Brain microvascular endothelial cell (primary cell): ENCODE measurements around the gene PLA2G2A.

Source experiments
- DNase-seq: peaks from one replicate; pipeline ENCODE4 v3.0.0-alpha.2; 2020
- H3K27ac ChIP-seq: fragments of 250-450 bp; sonication (Bioruptor Pico); 2 replicates; pipeline ENCODE4 v1.5.1; 2020; ENCODE audit warnings: mild to moderate bottlenecking, moderate library complexity
- H3K27me3 ChIP-seq: fragments of 250-450 bp; sonication (Bioruptor Pico); replicated peaks from 2 replicates; pipeline ENCODE4 v1.5.1; 2020; ENCODE audit warnings: mild to moderate bottlenecking
- H3K36me3 ChIP-seq: fragments of 250-450 bp; sonication (Bioruptor Pico); replicated peaks from 2 replicates; pipeline ENCODE4 v1.5.1; 2020; ENCODE audit warnings: mild to moderate bottlenecking
- H3K4me3 ChIP-seq: 2 replicates; pipeline ENCODE4 v1.5.1; 2011; ENCODE audit warnings: low read depth, mild to moderate bottlenecking, control low read depth, low read length, moderate library complexity
- in situ Hi-C: cut with HindIII; loops from 2 replicates; pipeline ENCODE4 v1.10.0; 2017; ENCODE audit warnings: low sequenced_read_pairs, low pct_ligation_motif_present
- TF ChIP-seq, protein P1 (sequence below): IDR thresholded peaks from 2 replicates; pipeline ENCODE4 v1.5.1; 2011; ENCODE audit warnings: low read depth, mild to moderate bottlenecking, moderate library complexity, low read length, control low read depth, inconsistent platforms; ENCODE audit errors: missing control alignments

PLA2G2A gene

DNA sequence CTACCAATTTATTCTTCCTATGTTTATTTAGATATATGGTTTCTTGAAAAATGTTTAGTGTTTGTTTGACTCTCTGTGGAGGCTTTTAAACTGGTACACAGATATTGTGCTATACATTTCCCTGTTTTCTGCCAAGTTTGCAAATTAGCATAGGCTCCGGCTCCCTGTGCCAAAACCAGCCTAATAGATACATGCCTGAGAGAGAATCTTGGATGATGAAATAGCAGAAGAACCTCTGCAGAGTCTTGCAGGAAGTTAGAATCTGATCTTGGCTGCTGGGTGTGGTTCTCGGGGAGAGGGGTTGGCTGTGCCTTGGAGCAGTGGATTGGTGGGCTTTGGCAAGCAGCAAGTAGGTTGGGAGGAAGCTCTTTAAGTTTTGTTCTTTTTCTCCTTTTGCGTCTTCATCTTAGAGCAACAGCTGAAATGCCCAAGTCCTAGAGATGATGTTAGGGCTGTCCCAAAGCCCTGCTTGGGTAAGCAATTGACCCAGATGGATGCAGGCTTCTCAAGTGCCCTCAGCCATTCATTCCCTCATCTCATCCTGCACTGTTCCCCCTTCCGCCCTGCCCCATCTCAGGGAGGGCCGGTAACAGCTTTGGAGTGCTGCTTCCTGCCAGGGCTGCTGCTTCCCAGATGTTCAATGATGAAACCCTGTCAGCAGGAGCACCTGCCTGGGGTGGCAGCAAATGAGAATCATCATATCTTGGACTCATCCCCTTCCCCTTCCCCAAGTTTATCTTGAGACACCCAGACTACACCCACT, 9.3 kb downstream of the PLA2G2A start:
- Histone ChIP-seq H3K4me3 (no peak overlapping the region), H3K27me3 (no peaks in the 10 kb centered on the region), H3K27ac (no peak overlapping the region), H3K36me3 (no peaks in the 10 kb centered on the region)
- TF ChIP-seq, protein P1, sequence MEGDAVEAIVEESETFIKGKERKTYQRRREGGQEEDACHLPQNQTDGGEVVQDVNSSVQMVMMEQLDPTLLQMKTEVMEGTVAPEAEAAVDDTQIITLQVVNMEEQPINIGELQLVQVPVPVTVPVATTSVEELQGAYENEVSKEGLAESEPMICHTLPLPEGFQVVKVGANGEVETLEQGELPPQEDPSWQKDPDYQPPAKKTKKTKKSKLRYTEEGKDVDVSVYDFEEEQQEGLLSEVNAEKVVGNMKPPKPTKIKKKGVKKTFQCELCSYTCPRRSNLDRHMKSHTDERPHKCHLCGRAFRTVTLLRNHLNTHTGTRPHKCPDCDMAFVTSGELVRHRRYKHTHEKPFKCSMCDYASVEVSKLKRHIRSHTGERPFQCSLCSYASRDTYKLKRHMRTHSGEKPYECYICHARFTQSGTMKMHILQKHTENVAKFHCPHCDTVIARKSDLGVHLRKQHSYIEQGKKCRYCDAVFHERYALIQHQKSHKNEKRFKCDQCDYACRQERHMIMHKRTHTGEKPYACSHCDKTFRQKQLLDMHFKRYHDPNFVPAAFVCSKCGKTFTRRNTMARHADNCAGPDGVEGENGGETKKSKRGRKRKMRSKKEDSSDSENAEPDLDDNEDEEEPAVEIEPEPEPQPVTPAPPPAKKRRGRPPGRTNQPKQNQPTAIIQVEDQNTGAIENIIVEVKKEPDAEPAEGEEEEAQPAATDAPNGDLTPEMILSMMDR: no peak
- in situ Hi-C loops: no loop called here
- DNase-seq: no peak

DNA sequence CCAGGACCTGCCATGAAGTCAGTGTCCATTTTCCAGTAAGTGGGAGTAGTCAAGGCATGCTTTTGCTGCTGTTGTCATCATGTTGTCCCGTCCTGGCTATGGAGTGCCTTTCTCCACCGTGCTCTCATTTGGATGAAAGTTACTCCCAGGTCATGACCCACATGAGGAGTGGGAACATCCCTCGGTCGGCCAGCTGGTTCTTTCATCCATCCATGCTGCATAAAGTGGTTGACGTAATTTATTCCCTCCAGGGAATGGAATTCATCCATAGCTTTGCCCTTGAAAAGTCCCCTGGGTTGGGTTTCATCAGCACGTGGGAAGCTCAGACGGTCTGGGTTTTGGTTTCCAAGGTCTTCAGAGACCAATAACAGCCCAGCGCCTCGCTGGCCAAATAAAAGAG, 11.6 kb downstream of the PLA2G2A start:
- DNase-seq: no peak
- no peak overlapping the region for H3K27ac ChIP-seq
- H3K36me3 ChIP-seq: no peaks in the 10 kb centered on the region
- TF ChIP-seq, protein P1: no peak
- no peak overlapping the region for H3K4me3 ChIP-seq
- H3K27me3 ChIP-seq: no peaks in the 10 kb centered on the region
- in situ Hi-C loops: no loop called here

DNA sequence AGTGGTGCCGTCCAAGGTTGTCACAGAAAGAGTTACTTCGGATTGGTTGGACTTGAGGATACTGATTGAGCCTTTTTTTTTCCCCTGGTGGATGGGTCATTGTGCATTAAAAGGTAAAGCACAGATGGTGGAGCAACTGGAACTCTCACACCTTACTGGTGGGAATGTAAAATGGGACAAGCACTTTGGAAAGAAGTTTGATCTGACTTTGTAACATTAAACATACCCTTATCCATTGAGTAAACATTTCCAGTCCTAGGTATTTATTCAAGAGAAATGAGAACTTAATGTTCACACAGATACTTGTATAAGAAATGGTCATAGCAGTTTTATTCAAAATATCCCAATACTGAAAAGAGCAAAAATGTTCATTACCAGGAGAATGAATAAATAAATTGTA, 14.9 kb downstream of the PLA2G2A start:
- no peak for DNase-seq
- in situ Hi-C loops: no loop called here
- Histone ChIP-seq H3K4me3 (no peak overlapping the region), H3K27me3 (no peaks in the 10 kb centered on the region), H3K36me3 (no peaks in the 10 kb centered on the region), H3K27ac (no peak overlapping the region)
- TF ChIP-seq, protein P1: no peak

DNA sequence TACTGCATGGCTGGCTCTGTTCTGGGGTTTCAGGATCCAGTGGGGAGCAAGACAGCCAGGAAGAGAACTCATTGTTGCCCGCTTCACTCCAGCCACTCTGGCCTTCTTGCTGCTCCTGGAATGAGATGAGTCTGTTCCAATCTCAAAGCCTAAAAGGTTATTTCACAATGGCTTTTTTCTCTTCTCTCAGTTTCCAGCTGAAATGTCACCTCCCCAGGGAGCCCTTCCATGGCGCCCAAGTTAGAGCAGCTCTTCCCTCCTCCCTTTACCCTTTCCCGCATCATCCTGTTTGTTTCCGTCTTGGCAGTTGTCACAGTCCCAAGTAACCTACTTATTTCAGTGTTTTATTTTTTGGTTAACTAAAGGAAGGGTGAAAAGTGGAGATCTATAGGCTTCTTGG, 15.8 kb downstream of the PLA2G2A start:
- no peak overlapping the region for H3K27ac ChIP-seq
- in situ Hi-C loops: no loop called here
- H3K27me3 ChIP-seq: no peaks in the 10 kb centered on the region
- DNase-seq: no peak
- H3K4me3 ChIP-seq: no peak overlapping the region
- no peaks in the 10 kb centered on the region for H3K36me3 ChIP-seq
- TF ChIP-seq, protein P1: no peak

DNA sequence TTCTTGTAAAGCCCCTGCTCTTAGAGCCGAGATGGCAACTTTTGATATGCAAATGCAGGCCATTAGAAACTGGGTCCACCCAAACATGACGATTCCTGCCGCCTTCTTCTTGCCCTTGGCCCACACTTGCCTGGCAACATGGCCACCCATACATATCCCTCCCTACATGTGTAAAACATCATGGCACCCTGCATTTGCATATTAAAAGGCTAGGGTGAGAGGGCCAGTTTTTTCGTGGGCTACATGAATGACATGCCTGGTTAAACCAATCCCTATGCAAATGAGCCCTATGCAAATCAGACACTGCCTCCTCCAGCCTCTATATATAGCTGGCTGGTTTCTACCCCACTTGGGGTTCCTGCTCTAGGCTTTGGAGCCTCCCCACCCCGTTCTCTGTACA, 18.8 kb downstream of the PLA2G2A start:
- TF ChIP-seq, protein P1: no peak

DNA sequence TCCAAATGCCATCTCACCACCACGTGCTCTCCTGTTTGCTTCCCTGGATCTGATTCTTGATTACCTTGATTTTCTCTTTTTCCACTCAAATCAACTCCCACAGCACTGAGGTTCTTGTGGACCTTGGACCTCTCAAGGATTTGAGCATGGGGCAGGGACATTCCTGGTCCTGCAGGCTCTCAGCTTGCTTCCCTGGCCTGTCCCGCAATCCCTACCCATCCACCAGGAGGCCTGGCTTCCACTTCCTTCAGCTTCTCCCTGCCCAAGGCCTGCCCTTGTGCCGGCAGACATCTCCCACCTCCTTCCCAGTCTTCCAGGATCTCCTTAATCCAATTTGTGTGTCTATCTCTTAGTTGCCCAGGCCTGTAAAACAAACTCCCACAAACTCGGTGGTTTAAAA, 21.6 kb downstream of the PLA2G2A start:
- Histone ChIP-seq H3K36me3 (no peaks in the 10 kb centered on the region), H3K27ac (no peak overlapping the region), H3K27me3 (no peaks in the 10 kb centered on the region), H3K4me3 (no peak overlapping the region)
- TF ChIP-seq, protein P1: peak; percentile 42
- in situ Hi-C loops: no loop called here
- DNase-seq: no peak

More for the DNA sequence above, 18.8 kb downstream of the PLA2G2A start:
- Histone ChIP-seq H3K27ac (no peak overlapping the region), H3K4me3 (no peak overlapping the region), H3K36me3 (no peaks in the 10 kb centered on the region), H3K27me3 (no peaks in the 10 kb centered on the region)
- DNase-seq: no peak
- in situ Hi-C loops: no loop called here
